PC-9 (cell line): ENCODE results near the gene HDAC7.

Experiments used
- CTCF ChIP-seq: fragments of 200-600 bp; sonication (generic); conservative IDR thresholded peaks from 2 replicates; pipeline ENCODE4 v1.6.1; 2017; ENCODE audit warnings: mixed run types, antibody characterized with exemption, mild to moderate bottlenecking, moderate library complexity
- EZH2 ChIP-seq: fragments of 200-600 bp; sonication (generic); IDR thresholded peaks from 2 replicates; pipeline ENCODE4 v1.8.0; 2017; ENCODE audit warnings: antibody characterized with exemption, low read depth

GRCh38 chr12:47817272-47818006, 2.3 kb downstream of the HDAC7 start:
- no peak for TF ChIP-seq CTCF
- no peak for TF ChIP-seq EZH2
